Activated T-cell treated with anti-CD3 and anti-CD28 coated beads, Interleukin-2, amount 50 U/mL, for 1 hour (primary cell): Measurements from ENCODE around the gene FXYD6.
"Not testable (repeated sequence)": the region's sequence is repeated elsewhere in the genome, so short reads cannot be mapped to it uniquely, and the experiment has no call there.

ENCODE experiments used
- DNase-seq: peaks from one replicate; pipeline ENCODE4 v3.0.0-alpha.2; 2020

The FXYD6 gene, protein sequence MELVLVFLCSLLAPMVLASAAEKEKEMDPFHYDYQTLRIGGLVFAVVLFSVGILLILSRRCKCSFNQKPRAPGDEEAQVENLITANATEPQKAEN

DNA sequence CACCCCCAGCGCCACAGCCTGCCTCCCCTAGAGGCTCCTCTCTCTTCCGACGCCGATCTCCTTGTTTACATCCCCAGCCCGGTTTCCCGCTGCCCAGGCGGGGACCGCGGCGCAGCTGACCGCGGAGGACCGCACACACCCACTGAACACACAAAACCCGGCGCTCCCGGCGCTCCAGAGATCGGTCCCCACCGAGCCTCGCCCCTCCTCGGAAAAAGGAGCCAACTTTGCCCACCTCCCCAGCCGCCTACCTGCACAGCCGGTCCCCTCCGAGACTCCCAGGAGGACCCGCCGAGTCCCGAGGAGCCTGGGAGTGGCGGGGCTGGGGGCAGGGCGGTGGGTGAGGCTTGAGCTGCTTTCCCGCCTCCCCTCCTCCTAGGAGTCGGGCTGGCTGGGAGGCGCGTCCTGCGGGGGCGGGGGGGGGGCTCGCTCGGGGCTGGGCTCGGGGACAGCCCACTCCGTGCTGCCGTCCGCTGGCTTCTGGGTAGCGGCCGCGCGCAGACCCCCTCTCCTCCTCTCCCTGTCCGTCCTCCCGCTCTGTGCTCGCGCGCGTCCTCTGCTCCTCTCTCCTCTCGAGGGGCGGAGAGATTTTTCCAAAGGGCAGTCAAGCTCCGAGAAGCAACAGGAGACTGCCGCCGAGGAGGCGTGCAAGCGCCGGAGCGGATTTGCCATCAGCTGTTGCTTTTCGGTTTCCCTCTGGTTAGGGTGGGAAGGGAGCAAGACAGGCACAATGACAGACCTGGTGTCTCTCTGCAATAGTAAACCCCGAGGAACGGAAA, at the start of gene FXYD6:
TSS of gene FXYD6 (minus strand) at position 318 of the 779 bp plus-strand sequence. CDS start 33,882 bp downstream, outside the sequence.
- peak; percentile 30 for DNase-seq

DNA sequence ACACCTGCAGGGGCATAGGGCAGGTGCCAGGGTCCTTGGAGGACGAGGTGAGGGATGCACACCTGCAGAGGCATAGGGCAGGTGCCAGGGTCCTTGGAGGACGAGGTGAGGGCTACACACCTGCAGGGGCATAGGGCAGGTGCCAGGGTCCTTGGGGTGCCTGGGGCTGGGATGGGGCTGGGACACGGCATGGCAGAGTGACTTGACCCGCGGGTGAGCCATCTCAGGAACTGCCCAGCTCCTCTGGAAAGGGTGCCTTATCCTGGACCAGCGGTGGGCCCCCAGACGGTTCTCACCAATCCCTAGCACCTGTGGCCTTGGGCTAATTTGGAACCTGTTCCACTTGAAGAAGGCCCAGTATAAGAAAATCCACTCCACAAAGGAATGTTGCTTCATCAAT, 49.7 kb upstream of the FXYD6 start:
- not testable (repeated sequence) for DNase-seq

DNA sequence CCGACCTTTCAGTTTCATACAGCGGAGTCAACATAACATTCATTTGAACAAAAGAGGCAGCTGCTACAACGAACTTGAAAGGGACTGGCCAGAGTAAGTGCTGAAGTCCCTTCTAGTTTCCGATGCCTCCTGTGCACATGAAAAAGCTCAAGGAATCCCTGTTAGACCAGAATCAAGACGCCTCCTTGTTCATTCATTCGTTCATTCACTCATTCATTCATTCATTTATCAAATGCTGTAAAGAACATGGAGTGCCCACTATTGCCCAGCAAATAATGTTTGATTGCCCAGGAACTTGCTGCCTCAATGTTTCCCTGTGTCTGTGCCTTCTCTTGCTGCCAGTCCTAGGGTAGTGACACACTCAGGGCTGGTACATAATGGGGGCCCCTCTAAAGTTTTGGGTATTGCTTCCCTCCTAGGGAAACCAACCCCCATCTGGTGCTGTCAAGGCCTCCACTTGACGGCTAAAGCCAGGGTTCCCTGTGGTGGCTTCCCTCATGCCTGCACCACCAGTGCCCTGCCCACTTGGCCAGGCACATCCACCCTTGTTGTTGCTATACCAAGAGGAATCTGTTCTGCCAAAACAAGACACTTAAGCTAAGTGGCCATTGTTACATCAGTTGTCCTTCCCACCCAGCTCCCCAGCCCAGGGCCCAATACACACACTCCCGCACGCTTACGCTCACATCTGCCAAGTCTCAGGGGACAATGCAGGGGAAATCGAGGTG, 48.9 kb upstream of the FXYD6 start:
- no peak for DNase-seq

DNA sequence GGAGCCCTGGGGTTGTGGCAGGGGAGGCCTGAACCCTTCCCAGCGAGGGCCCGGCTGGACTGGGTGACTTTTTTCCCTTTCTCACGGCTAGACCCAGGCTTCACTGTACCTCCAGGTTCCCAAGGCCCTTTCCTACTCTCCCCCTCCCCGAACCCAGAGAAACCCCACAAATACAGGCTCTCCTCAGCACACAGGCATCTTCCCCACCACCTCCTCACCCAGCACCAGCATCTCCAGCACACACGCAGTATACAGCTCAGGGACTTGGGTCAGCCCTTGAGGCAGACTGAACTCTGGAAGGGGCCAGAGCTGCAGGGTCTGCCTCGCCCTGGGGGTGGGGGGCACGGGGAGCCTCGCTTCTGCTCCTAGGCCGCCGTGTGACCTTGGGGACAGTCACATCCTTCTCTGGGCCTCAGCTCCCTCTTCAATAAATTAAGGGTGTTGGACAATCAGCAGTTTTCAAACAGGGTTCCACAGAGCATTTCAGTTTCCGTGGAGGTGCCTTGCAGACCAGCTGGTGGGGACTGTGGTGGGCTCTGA, 48.2 kb upstream of the FXYD6 start:
- no peak for DNase-seq

DNA sequence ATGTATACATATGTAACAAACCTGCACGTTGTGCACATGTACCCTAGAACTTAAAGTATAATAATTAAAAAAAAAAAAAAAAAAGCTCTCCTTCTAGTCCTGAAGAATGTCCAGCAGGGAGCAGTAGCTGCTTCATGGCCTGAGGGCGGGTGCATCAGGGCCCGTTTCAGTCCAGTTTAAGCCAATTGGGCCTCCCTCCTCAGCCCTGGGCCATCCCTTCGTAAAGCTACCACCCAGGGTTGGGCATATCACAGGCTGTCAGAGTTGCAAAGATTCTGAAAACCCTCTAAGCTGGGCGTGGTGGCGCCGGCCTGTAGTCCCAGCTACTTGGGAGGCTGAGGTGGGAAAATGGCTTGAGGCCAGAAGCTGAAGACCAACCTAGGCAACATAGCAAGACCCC, 47.3 kb upstream of the FXYD6 start:
- DNase-seq = no peak

DNA sequence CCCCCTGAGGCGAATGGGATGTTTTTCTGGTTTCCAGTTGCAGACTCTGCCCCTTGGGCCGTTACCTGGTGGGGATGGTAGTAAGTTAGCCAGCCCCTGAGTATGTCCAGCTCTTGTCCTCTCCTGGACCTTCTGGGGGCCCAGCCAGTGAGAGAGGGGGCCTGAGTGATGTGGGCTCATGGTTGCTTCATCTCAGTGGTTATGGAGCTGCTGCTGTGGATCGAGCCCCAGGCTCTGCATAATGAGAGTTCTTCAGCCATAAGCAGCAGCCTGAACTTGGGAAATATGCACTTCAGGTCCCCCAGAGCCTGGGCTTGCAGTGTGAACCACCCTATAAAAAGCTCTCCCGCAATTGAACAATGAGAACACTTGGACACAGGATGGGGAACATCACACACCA, 46.8 kb upstream of the FXYD6 start:
- no peak for DNase-seq

DNA sequence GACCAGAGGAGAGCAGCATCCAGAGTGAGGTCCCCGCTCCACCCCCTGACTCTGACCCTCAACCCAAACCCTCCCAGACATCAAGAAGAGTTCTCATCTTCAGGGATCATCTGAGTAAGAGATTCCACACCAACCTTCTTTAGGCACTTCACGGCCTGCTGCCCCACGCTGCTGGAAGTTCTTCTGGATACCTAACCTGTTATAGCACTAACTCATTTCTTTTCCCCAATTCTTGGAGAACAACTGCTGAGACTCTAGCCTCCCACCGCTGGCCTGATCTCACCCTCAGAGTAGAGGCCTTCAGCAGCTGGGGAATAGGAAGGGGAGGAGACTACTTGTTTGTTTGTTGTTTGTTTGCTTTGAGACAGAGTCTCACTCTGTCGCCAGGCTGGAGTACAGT, 45.4 kb upstream of the FXYD6 start:
- DNase-seq = no peak

DNA sequence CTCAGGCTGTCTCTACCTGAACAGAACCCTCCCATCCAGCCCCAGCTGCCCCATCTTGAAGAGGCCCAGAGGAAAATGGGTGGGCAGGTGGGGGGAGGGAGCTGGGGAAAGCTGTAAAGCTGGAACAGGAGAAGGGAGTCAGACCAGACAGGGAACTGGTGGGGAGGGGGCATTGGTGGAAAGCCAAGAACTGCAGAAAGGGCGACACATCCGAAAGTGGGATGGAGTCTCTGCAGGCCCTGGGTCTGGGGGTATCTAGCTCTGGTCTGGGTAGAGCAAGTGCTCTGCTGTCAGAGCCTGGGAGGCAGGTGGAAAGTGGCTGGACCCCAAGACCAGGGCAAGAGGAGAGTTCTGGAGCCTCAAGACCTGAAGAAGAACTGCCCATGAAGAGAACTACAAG, 45.0 kb upstream of the FXYD6 start:
- no peak for DNase-seq

DNA sequence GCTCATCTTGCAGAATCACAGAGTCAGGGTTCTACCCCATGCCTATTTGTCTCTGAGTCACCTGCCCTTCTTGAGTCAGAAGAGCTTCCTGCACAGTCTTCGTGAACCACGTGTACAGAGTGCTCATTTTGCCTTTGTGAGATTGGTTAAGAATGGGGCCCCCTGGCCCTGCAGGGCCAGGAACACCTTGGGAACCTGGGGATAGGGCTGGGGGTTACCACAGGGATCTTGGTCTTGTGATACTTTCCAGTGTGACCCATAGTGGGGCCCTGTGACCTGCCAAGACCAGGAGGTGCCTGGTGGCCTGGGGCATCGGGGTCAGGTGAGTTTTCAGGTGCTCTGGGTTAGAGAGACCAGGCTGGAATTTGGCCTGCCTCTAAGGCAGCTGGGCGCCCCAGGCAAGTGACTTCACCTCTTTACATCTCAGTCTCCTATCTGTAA, 43.3 kb upstream of the FXYD6 start:
- DNase-seq = no peak

DNA sequence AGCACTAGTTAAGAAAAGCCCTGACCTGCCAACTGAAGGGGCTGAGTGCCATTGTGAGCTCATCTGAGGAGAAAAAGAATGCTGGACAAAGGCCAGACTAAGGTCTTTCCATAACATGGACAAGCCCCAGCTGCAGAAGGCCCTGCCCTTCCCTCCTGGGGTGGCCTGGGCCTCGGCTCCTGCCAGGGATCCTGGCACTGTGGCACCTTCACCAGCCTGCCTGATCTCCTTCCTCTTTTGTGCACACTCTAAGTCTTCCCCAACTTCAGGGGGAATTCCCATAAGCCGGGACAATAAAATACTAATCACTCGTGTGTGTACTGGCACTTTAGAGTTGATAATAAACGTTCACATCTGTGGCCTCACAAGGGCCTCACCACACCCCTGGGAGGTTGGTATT, 42.9 kb upstream of the FXYD6 start:
- DNase-seq = no peak

DNA sequence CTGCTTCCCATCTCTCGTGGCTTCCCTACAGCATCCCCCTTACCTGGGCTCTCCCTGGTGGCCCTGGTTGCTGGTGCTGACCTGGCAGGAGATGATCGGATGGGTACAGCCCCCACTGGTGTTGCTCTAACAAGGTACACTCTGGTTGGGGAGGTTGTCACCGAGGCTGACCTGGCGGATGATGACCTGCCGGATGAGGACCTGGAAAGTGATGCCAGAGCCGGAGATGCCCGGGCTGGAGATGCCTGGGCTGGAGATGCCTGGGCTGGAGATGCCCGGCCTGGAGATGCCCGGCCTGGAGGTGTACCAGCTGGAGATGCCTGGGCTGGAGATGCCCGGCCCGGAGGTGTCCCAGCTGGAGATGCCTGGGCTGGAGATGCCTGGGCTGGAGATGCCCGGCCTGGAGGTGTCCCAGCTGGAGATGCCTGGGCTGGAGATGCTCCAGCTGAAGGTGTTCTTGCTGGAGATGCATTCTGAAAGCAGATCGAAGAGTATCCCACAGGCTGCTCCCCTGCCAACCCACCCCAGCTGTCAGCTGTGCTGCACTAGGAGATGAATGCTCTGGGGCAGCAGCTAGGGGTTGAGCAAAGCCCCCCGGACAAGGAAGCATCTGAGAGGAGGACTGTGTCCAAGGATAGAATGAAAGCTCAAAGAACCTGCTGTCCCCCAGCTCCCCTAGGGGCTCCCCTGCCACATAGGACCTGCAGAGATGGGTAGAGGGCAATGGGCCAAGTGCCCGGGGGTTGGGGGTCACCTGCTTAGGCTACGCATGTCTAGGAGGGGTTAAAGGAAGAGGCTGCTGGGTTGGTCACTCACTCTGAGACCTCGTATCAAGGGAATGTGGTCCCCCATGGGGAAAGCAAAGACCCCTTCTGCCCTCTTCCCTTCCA, 42.2 kb upstream of the FXYD6 start:
- no peak for DNase-seq

DNA sequence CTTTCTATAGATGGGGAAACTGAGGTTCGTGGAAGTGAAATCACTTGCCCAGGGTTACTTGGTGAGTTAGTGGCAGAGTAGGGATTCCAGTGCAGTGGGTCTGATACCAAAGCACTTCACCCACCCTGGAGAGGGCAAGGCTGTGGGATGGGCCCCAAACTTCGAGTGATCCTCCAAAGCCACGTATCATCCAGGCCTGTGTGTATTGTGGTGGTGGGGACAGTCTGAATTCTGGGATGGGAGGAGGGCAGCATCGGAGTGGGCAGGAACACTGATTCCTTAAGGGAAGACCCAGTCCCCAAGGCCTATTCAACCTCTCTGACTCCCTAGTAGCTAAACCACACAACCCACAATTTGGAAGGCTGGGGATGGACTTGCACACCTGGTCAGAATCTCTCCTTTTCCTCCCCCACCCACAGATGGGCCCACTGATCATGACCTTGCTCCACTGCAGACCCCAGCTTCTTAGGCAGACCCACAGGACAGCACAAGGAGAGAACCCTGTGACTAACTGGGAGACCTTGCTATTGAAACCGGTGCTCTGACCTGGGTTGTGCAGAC, 41.2 kb upstream of the FXYD6 start:
- DNase-seq = no peak

DNA sequence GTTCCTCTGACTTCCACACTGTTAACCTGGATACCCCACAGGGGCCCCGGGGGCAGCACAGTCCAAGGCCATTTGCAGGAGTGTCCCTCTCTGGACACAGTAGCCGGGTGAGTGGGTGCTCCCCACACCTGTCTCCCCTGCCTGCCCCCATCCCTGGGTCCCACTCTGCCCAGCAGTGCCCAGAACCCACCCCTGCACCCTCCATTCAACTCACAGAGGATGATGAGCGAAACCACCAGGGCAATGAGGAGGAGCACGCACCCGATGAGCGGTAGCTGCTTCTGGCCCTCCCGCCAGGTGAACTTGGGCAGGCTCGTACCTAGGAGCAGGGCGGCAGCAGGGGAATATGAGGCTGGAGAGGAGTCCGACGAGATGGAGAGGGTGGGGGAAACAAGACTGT, 40.5 kb upstream of the FXYD6 start:
- DNase-seq = no peak

DNA sequence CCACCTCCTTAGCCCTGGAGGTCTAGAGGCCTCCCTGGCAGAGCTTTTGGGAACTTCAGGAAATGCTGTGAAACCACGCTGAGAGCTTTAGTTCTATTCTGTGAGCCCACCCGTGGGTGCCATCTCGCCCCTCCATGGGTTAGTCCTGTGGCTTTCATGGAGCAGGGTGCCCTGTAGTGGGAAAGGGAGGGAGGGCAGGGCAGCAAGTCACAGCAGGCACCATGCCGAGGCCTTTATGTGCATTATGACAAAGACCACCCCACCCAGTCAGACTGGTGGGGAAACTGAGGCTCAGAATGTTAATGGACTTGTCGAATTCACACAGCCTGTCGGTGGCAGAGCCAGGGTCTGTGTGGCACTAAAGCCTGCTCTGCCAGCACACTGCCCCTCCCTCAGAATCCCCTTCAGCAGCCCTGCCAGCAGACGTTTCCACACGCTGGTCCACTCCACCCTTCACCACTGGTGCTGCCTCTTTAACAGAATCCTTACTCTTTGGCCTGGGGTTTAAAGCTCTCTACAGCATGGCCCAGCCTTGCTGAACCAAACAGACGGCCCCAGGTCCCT, 39.3 kb upstream of the FXYD6 start:
- DNase-seq = no peak

DNA sequence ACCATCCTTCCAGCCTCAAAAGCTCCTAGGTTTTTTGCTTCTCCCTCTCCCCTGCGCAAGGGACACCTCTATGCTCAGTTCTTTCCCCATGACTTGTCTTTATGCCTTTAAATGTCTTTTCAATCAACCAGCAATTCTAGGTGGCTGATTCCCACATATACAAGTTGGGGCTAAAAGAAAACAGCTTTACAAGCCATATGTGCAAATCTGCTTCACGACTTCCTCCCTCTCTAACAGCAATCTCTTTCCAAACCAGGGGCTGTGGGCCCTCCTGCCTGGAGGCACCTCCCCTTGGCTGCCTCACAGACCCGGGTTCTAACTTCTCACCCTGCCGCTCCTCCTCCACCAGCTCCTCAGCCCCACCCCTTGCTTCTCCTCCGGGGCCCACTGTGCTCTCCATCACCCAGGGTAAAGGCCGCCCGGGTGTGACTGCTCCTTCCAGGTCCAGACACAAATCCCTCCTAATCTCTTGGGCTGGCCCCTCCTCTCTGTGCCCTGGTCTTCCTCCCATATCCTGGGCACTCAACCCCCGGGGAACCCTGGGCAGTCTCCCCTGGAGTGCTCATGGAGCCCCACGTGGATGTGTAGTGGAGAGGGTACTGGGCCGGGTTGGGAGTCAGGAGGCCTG, 38.6 kb upstream of the FXYD6 start:
- DNase-seq = no peak

DNA sequence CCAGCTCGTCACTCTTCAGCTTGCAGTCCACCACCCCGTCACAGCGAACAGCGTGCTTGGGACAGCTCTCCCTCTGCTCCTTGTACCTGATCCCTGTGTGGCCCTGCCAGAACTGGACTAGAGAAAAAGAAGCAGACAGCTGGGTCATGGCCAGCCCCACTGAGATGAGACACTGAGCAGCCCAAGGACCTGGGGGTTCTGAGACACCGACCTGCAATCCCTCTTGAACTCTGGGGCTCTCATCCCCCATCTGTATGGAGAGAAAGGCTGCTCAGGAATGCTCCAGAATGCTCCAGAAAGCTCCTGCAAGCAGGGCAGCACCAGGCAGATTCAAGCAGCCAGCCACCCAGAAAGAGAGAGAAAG, 37.9 kb upstream of the FXYD6 start:
- no peak for DNase-seq

DNA sequence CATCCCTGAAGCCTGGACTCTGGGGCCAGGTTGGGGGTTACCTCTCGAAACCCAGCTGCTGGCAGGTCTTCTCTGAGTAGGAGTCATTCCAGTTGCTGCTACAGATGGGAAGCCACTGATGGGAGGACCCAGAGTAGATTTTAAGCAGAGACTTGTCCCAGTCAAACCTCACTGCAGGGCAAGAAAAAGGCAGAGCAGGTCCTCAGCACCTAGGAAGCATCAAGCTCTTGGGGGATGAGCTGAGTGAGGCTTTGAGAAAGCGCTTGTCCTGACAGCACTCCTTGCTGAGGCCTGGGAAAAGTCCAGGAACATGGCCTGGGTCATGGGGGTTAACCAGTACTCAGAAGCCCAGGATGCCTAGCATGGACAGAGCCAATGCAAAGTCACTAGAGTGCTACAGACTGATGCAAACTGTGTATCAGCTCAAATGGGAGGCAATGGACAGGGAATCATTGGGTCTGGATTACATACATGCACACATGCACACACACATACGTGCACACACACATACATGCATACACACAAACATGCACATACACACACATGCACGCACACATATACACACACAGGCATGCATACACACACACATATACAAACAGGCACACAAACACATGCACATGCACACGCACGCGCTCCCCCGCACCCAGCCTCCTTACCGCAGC, 37.4 kb upstream of the FXYD6 start:
- DNase-seq = no peak

DNA sequence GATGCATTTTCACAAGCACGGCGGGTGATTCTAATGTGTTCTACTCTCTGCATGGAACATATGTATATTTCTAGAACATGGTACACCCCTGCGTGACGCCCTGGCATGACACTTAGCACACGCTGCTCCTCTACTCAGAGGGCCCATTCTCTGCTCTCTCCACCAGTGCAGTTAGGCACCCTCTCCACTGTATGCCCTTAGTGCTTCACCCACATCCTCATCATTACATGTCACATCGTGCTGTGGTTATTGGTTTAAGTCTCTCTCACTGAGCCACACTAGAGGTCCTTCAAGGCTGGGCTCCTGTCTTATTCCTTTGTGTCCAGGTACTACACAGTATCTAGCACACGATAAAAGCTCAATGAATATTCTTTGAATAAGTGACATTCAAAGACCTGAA, 36.0 kb upstream of the FXYD6 start:
- no peak for DNase-seq

DNA sequence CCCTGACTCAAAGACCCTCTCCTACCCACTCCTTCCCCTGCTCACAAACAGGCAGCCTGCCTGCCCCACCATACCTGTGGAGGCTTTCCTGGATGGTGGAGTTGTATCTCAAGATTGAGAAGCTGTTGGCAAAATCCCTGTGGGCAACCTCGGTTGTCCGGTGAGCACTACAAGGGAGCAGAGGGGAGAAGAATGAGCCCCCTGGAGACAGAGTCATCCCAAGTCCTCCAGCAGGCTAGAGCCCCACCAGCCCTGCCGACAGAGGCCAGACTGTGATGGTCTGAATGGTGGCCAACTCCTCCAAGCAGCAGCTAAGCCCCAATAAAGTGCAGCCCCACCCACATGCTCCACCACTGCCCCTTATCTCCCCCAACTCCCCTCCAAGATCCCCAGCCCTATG, 35.2 kb upstream of the FXYD6 start:
- DNase-seq = no peak

DNA sequence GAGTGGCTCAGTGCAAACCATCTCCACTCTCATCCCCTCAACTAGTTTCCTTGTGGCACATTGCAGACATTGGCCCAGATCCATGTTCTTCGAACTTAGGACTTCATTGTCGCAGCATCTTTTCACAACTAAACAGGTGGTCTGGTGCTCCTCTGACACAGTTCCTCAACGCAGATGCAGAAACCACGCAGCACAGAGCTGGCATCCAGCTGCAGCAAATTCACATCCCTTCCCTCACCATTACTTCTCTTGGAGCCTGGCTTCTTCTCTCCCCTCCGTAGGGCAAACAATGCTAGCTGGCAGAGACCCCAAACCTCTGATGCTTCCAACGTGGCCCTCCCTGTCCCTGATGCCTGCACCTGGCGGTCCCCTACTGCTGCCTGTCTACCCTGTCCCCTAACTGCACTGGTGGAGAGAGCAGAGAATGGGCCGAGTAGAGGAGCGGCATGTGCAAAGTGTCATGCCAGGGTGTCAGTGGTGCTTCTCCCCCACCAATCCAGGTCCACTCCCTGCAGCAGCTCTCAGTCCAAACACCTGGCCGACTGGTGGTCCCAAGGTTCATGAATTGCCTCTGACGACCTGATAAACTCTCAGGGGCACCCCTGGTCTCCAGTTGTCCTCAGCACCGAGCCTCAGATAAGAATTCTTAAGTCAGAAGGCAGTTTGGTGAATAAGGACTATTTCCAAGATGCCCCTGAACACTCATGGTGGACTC, 34.6 kb upstream of the FXYD6 start:
- DNase-seq = no peak

DNA sequence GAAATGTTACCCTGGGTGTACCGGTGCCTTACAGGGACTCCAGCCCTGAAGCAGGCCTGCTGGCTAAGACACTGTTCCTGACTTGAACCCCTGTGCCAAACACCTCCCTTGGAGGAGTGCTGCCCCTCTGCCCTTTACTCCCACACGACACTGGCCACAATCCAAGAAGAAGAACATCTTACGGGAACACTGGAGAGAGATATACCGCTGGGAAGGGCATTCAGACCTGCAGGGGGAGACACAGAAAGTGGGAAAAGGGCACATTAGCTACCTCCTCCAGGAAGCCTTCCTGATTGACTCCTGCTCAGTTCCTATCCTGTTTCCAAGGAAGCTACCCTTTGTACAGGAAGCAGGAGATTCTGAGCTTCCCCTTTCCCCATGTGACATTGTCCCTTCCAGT, 34.1 kb upstream of the FXYD6 start:
- DNase-seq = no peak
